GM11168 (cell line): Measurements from ENCODE around the gene JAKMIP3.

Experiments used
- in situ Hi-C: fragments of 300-500 bp; cut with MboI; formaldehyde crosslinking; loops from one replicate; pipeline ENCODE4 v1.12.0; 2022; ENCODE audit warnings: low sequenced_read_pairs; ENCODE audit not compliant: unreplicated experiment

JAKMIP3 gene

DNA sequence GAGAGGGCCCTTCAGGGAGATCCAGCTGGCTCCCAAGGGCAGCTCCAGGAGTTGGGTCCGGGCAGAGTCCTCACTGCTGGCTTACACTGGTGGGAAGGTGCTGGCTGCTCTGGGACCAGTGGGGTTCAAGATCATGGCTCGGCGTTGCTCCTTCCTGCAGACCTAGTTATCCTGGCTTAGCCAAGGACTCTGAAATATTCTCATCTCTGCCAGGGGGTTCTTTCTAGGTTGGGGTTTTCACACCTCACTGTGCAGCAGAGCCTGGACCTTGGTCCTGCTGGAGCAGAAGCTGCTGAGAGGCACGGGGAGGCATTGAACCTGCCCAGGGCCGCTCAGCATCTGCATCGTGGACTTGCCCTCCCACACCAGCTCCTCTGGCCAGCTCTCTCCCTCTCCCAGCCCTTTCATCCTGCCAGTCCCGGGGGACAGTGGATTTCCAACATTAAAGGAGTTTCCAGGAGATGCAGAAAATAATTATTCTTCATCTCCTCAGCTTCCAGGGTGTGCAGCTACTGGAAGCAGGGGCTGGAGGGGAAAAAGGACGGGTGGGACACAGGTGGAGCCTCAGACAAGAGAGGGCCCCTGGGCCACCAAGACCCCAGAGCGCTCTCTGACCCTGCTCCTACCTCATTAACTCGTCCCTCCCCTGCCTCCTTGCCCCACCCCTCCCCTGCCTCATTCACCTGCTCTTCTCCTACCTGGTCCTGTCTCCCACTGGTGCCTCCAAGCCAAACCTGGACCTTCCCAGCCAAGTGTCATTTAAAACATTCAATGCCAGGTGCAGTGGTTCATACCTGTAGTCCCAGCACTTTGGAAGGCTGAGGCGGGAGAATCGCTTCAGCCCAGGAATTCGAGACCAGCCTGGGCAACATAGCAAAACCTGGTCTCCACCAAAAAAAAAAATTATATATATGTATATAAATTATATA is 42.5 kb downstream of the JAKMIP3 start:
- in situ Hi-C loops, result no loop called here

GRCh38 chr10:132109341-132110110 is 43.8 kb downstream of the JAKMIP3 start:
- in situ Hi-C loops, result no loop called here

GRCh38 chr10:132110111-132110521 is 44.4 kb downstream of the JAKMIP3 start:
- in situ Hi-C loops, result no loop called here

GRCh38 chr10:132110713-132111112 is 45.0 kb downstream of the JAKMIP3 start:
- in situ Hi-C loops, result no loop called here

GRCh38 chr10:132111121-132111731 is 45.5 kb downstream of the JAKMIP3 start:
- in situ Hi-C loops, result no loop called here

DNA sequence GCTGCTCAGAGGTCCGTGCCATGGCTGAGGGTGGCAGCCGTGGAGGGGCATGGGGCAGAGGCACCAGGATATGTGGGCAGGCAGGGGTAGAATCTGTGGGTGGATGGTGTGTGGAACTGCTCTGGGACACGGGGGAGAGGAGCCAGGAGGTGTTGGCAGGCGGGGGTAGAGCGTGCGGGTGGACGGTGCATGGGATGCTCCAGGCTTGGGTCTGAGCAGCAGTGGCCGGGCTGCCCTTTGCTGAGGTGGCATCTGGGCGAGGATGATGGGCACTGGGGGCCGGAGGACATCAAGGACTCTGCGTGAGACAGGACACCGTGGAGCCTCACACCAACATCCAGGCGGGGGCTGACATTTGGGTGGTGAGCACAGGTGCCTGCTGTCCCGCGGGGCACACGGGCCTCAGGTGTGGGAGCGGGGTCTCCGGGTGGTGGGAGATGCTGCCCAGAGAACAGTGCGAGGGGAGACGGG is 46.2 kb downstream of the JAKMIP3 start:
- in situ Hi-C loops, result no loop called here

GRCh38 chr10:132112611-132113010 is 46.9 kb downstream of the JAKMIP3 start:
- in situ Hi-C loops, result no loop called here

- in situ Hi-C loops, result no loop called here
These were observed 47.5 kb downstream of the JAKMIP3 start for GRCh38 chr10:132113206-132113605.

DNA sequence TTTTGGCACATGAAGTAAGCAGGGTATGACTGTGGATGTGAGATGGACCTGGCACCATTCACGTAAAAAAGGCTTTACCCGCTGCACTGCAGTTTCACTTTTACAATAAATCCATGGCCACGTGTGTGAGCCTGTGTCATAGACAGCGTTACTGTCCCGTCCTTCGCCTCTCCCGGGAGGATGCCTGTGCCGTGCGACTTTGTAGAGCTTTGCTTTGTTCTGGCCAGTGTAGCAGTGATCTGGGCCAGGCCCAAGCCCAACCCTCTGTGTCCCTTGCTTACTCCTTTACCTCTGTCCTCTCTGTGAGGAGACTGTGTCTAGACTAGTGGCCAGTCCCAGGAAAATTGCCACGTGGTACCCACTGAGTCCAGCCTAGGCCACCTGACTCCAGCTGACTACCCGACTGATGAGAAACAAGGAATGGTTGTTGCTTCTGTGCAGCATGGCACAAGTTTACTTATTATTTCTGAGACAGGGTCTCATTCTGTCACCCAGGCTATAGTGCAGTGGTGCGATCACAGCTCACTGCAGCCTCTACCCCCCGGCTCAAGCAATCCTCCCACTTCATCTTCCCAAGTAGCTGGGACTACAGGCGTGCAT is 48.1 kb downstream of the JAKMIP3 start:
- in situ Hi-C loops, result no loop called here

DNA sequence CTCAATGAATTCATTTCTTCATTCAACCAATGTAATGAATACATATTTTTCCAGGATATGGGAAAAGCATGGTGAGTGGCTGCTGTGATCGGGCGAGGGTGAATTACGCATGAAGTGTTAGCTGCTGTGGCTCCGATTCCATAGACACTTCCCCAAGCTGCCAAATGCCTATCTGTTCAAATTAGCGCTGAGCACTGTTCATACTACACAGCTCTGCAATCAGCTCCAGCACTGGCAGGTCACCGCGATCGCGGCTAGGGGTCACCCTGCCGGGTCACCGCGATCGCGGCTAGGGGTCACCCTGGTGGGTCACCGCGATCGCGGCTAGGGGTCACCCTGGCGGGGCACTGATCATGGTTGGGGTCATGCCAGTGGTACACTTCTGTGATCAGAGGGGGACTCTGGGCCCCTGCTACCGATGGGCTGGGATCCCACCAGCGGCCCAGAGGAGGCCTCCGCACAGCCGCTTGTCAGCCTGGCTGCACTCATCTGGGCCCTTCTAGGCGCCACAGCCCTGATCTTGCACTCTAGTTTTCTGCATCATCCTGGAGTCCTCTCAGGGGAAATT is 49.3 kb downstream of the JAKMIP3 start:
- in situ Hi-C loops, result no loop called here
